T1000 (cell line): ENCODE measurements around the gene HINFP.

Experiments used
- DNase-seq: peaks from one replicate; lab custom pipeline; 2025; ENCODE audit warnings: mixed read lengths; lab: John Stamatoyannopoulos, UW

Gene HINFP, protein sequence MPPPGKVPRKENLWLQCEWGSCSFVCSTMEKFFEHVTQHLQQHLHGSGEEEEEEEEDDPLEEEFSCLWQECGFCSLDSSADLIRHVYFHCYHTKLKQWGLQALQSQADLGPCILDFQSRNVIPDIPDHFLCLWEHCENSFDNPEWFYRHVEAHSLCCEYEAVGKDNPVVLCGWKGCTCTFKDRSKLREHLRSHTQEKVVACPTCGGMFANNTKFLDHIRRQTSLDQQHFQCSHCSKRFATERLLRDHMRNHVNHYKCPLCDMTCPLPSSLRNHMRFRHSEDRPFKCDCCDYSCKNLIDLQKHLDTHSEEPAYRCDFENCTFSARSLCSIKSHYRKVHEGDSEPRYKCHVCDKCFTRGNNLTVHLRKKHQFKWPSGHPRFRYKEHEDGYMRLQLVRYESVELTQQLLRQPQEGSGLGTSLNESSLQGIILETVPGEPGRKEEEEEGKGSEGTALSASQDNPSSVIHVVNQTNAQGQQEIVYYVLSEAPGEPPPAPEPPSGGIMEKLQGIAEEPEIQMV

GRCh38 chr11:119121008-119121810, at the start of gene HINFP:
TSS of gene HINFP (plus strand) at chr11:119121580. CDS start at chr11:119126945, 5,365 bp downstream.
- peak; percentile 95 for DNase-seq

DNA sequence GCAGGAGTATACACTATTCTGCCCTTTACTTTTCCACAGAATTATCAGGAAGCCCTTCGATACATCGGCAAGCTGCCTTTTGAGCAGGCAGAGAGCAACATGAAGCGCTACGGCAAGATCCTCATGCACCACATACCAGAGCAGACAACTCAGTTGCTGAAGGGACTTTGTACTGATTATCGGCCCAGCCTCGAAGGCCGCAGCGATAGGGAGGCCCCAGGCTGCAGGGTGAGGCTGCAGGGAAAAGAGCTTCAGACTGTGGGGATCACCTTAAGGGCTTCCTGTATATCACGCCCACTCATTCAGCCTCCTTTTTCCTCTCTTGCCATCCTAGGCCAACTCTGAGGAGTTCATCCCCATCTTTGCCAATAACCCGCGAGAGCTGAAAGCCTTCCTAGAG, 43.5 kb upstream of the HINFP start:
- DNase-seq = no peak

- DNase-seq = no peak
Measured at GRCh38 chr11:119078675-119079420, 42.5 kb upstream of the HINFP start.

DNA sequence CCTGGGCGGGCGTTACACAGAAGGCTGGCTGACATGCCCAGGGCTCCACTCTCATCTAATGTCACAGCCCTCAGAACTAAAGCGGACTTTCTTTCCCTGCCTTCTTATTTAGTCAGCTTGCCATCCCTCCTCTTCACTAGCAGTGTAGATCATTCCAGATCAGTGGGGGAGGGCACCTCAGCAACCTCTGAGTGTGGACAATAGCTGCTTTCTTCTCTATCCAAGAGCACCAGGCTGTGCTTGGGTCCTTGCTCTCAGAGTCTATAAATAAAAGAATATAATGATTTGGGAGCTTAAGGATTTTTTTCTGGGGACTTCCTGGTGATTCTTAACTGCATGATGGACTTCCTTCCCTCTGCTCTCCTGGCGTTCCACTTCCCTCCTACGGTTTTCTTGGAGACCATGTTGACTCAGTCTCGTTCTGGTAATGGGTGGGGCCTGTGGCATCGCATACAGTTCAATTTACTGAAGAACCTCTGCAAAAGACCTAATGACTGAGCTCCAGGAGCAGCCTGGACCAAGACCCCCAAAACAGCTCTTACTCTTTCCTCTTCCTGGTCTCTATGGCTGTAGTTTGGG, 39.6 kb upstream of the HINFP start:
- no peak for DNase-seq

- DNase-seq = peak; percentile 77
Measured at GRCh38 chr11:119084663-119085436, 36.5 kb upstream of the HINFP start, which contains the start of gene HMBS. TSS of gene HMBS (plus strand) at chr11:119084881. CDS start at chr11:119085034, 153 bp downstream.

DNA sequence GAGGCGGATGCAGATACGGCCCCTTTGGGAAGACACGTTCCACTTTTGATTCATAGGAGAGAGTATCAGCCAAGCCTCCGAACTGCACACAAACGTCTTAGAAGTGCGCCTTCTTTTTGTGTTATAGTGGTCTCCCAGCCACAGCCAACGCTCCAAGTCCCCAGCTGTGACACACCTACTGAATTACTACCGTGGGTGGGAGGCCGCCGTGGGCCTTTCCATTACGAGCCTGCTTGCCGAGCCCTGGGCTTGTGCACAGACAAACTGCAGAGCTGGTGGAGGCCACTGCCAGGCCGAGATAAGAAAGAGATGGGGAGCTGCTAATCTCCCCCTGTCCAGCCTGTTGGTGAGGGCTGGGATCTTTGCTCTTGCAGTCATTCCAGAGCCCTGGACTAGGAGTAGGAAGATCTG, 35.9 kb upstream of the HINFP start:
- DNase-seq = no peak

DNA sequence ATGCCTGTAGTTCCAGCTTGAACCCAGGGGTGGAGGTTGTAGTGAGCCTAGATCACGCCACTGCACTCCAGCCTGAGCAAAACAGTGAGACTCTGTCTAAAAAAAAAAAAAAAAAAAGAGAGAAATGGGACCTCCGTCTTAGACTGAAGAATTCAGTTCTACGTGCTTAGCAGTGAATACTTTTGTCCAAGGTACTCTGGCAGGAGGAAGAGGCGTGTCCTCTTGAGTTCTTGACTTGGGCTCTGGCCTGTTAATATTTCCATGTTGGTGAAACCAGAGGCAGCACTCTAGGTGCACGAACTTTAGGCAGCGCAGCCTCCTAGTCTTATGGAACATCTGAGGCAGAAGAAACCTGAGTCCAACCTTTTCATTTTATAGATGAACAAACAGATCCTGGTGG, 34.3 kb upstream of the HINFP start:
- no peak for DNase-seq

- DNase-seq = no peak
Measured at GRCh38 chr11:119087747-119088241, 33.6 kb upstream of the HINFP start.

GRCh38 chr11:119088406-119088805, 33.0 kb upstream of the HINFP start:
- no peak for DNase-seq

GRCh38 chr11:119089319-119089718, 32.1 kb upstream of the HINFP start:
- no peak for DNase-seq

- DNase-seq = no peak
Measured at GRCh38 chr11:119091178-119091577, 30.2 kb upstream of the HINFP start.

DNA sequence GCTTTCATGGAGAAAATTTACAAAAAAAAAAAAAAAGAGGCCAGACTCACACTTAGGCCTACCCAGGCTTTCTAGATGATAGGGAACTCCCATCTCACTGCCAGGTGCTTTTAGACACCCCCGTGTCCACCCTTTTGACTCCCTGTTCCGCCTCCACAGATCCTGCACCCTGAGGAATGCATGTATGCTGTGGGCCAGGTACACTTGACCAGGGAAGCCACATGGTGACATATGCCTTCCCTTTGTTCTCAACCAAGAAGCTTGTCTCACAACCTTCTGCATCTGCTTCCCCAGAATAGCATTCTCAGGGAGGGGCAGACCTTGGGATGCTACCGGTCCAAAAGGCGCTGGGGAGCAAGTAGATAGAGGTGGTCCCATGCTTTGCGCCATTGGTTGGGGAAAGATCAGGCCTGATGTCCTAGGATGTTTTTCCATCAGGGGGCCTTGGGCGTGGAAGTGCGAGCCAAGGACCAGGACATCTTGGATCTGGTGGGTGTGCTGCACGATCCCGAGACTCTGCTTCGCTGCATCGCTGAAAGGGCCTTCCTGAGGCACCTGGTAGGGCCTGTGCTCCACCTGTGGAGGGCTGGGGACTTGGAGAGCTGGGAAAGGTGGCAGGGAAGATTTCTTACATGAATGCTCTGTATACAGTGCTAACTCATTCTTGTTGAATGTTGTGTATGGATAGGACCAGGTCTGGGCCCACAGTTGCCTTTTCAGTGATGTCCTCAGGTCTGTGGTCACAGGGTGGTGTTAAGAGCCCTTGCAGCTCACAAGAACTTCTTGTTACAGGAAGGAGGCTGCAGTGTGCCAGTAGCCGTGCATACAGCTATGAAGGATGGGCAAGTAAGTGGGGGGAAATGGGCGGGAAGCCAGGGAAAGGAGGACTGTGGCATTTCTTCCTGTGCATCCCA, 29.2 kb upstream of the HINFP start:
- no peak for DNase-seq

DNA sequence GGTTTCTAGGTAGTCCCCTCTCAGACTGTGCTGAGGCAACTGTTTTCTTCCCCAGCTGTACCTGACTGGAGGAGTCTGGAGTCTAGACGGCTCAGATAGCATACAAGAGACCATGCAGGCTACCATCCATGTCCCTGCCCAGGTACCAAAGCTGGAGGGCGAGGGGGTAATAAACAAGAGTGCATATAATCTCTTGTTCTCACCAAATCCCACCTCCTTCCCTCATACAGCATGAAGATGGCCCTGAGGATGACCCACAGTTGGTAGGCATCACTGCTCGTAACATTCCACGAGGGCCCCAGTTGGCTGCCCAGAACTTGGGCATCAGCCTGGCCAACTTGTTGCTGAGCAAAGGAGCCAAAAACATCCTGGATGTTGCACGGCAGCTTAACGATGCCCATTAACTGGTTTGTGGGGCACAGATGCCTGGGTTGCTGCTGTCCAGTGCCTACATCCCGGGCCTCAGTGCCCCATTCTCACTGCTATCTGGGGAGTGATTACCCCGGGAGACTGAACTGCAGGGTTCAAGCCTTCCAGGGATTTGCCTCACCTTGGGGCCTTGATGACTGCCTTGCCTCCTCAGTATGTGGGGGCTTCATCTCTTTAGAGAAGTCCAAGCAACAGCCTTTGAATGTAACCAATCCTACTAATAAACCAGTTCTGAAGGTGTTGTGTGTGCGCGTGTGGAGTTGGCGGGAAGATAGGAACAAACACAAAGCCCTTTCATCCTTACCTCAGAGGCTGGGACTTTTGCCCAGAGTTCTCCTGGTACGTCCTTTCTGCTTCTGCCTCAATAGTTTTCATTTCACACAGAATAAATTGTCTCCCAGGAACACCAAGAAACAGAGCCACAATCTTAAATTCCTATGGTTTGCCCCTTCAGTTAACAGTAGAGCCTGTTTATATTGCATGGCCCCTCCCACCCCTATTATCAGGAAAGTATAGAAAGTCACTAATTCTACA, 28.2 kb upstream of the HINFP start:
- no peak for DNase-seq

DNA sequence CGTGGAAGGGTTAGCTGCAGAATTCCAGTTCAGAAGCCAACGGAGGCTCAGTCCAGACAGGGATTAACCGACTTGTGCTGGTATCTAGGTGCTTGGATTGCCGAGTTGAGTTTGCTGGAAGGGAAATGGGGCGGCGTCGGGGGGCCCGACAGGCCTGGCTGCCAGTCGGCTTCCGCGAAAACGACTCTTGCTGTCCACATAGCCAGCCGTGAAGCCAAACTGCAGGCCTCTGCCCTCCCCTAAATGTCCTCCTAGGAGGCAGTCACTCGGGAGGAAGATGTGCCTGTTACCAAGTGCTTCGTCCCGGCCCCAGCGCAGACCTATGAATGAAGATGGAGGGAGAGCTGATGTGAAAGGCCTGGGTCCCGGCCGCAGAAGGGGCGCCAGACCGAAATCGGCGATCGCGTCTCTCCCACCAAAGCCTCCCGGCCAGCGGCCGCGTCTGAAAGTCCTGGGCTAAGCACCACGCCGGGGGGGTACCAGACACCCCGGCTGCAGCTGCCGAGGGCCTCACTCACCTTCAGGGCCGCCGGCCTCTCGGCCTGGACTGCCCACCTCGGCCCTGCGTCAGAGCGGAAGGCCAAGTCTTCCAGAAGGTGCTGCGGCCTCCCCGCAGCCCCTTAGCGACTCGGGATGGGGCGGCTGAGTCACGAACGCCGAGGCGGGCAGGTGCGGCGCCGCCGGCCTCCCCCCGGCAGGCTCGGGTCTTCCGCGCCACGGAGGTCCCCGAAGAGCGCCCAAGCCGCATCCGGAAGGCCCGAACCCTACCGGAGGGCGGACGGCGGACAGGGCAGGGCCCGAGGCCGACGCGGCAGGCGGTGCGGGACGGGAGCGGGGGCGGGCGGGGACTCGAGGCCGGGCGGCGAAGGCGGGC, 27.2 kb upstream of the HINFP start:
- no peak for DNase-seq

- no peak for DNase-seq
Measured at GRCh38 chr11:119094816-119095065, 26.6 kb upstream of the HINFP start.

DNA sequence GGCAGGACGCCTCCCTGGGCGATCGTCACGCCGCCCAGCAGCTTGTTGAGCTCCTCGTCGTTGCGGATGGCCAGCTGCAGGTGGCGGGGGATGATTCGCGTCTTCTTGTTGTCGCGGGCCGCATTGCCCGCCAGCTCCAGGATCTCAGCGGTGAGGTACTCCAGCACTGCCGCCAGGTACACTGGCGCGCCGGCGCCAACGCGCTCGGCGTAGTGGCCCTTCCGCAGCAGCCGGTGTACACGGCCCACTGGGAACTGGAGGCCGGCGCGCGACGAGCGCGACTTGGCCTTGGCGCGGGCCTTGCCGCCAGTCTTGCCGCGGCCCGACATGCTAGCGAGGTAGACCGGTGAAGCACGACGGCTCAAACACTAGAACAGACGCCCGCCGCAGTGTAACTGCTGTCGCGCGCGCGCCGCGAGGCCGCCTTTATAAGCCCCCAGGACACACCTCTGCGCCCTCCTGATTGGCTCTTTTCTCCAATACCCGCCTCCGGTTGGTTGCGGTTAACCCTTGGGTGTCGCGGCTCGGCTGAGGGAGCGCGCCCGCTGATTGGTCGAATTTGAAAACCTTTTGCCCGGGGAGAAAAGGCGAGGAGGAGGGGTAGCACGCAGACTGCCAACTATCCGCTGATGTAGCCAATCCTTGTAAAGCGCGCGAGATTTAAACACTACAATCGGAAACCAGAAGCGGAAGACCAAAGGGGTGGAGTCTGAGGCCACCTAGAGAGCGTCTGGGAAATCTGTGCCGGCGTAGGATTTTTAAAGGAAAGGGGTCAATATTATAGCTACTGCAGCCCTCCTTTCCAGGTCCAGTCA, 26.1 kb upstream of the HINFP start:
- DNase-seq = peak; percentile 96

DNA sequence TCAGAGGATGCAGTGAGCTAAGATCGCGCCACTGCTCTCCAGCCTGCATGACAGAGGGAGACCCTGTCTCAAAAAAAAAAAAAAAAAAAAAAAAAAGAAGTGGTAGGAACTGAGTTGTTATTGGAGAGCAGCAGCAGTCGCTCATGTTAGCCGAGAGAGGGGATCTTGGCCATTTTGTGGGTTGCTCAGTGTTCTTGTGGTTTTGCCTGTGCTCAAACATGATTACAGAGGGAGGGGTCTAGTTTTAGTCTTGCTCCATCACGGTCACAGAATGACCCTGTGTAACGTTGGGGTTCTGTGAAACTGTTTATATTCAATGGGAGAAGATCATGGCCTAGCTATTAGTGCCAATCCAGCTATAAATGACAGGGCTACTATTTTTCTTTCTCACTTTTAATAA, 21.7 kb upstream of the HINFP start:
- no peak for DNase-seq
